SKM-1 (cell line): Measurements from ENCODE around the gene TFIP11.

Source experiments
- DNase-seq: peaks from one replicate; lab custom pipeline; 2025; ENCODE audit not compliant: unreplicated experiment; lab: John Stamatoyannopoulos, UW

TFIP11 gene

DNA sequence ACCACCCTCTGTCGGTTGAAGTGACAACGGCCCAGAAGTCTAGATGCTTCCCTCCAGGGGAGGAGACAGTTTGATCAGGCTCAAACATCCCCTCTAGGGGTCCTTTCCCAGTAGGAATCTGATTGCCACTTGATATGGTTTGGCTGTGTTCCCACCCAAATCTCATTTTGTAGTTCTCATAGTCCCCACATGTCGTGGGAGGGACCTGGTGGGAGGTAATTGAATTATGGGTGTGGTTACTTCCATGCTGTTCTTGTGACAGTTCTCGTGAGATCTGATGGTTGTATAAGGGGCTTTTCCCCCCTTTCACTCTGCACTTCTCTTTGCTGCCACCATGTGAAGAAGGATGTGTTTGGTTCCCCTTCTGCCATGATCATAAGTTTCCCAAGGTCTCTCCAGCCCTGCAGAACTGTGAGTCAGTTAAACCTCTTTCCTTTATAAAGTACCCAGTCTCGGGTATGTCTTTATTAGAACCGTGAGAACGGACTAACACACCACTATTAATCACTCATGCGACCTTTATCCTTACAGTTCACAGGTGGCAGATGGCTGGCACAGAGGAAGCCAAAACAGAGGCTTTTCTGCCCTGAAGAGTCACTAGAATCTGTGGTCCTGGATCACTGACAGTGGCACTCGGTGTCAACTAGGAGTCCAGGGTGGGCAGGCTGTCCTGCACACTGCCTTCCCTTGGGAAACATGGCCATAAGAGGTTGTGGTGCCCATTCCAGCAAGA, 61.7 kb downstream of the TFIP11 start:
- no peak for DNase-seq

DNA sequence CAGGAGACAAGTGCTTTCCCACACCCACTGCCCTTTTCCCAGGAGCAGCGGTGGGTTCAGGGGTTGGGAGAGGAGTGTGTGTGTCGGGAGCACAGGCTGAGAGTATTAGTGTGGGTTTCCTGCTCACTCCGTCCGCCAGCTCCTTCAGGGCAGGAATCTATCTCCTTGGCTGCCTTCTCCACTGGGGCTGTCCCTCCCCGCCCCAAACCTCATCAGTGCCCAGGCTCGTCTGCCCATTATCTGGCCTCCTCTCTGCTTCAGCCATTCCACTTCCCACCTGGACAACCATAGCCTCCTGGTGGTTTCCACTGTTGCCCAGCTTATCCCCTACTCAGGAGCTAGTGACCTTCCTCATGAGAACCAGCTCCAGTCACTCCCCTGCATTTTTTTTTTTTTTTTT, 63.3 kb downstream of the TFIP11 start:
- DNase-seq, result no peak

DNA sequence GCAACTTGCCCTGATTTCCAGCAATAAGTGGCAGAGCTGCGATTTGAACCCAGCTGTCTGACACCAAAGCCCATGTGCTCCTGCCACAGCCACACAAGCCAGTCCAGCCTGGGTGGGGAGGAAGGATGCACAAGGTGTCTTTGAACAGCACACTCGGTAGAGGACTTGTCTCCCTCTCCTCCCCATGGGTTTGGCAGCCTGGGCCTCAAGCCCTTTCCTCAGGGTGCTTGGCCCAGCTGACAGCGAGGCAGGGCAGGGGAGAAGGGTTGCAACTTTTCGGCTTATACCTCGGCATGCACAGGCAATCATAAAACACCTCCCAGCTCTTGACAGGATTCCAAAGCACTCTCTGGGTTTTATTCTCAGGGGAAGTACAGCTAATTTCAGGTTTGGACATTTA, 63.9 kb downstream of the TFIP11 start:
- no peak for DNase-seq

- DNase-seq, result no peak
These were observed 64.5 kb downstream of the TFIP11 start for GRCh38 chr22:26447584-26448329.

GRCh38 chr22:26446808-26447515, 65.3 kb downstream of the TFIP11 start:
- DNase-seq, result no peak

DNA sequence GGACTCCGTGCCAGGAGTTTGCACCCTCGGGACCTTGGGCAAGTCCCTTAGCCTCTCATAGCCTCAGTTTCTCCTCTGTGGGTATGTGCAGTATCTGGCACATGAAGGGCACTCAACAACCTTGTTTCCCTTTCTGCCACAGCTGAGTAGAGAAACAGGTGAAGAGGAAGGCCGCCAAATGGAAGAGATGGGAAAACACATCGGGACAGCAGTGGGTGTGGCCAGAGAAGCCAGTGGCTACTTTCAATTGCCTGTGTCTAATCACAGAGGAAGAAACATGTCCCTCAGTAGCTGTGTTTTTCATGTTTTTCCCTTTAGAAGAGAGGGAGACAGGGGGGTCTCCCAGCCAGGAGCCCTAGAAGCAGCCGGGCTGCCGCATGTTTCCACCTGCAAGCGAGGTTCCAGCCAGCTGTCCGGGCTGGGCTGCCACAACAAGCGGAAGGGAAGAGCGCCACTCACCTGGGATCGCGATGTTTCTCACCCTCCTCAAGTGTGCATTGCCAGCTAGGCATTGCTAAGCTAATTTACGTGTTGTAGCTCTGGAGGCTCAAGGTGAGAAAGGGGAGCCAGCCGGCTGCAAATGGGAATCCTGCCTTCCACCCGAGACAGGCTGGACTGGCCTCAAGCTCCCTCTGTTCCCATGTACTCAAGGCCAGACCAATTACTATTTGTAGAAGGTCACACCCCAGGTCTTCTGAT, 66.5 kb downstream of the TFIP11 start:
- no peak for DNase-seq

DNA sequence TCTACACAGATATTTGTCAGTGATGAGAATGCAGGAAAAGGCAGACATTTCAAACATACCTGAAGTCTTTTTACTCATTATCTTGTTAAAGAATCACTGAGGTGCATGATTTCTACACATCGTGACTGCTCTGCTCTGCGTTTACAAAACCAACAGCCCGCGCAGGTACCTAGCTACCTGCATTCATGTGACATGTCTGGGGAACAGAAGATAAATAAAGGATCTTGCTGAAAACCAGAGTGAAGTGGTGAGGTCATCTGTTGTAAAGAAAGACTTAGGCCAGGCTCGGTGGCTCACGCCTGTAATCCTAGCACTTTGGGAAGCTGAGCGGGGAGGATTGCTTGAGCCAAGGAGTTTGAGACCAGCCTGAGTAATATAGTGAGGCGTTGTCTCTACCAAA, 67.5 kb downstream of the TFIP11 start:
- no peak for DNase-seq

DNA sequence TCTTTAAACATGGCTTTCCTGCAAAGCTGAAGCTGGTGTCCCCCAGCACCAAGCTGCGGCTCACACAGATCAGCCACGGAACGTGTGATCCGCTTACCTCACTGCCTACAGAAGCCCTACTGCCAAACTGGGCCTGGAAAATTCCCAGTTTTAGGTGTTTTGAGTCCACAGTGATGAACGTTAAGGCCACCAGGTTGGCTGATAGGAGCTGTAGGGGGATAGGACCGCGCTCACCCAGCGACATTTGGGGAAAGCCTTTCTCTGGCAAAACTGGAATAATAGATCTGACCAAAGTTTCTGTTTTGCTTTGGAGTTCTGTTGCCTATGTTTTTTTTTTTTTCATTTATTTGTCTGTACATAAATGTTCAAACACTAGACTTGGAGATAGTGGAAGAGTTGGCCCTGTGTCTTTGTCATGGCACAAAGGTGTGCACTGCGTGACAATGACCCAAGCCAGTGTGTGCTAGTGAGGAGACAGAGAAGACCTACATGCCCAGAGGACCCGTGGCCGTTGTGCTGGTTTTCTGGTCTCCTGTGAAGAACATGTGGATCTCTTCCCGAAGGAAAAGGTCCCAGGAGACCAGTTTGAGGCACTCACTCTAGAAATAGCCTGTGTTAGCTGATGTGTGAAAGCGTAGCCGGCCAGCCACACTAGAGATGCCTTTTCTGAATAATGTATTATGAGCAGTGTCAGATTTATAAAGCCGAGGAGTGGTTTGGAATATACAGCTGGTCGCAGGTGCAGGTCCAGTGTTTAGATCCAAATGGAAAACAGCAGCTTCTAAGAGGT, 68.2 kb downstream of the TFIP11 start:
- DNase-seq, result no peak

DNA sequence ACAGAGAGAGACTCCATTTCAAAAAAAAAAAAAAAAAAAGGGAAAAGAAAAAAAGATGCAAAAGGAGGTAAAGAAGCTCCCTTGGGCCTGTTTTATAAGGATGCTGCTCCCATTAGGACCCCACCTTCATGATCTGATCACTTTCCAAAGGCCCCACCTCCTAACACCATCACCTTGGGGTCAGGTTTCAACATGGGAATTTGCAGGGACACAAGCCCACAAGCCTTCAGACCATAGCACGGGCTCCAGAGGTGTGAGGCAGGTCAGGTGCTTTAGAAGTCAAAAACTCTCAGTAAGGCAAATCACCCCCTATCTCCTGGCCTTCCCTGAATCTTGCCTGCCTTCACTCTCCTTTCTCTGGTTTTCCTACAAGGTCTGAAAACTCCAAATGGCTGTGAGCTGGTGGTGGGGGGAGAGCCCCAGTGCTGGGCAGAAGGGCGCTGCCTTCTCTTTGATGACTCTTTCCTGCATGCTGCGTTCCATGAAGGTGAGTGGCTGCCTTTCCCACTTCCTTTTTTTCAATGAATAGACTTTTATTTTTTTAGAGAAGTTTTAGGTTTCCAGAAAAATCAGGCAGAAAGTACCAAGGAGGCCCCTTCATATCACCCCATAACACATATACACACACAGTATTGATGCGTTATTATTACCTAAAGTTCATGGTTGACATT, 70.1 kb downstream of the TFIP11 start:
- no peak for DNase-seq
